Psoas muscle (tissue), 8 donors: ENCODE results near the gene SLC30A5. TPM values are rescaled to one million over a fixed set of nuclear protein-coding genes. Genes with fewer than 3 reads are reported as not detected.

Experiments used
- ATAC-seq, 4 donors: fragments of 200-7000 bp; cut with Tn5 transposase; one replicate each; pipeline ENCODE4 v1.9.1; 2020; ENCODE audit warnings: moderate library complexity in 3 of 4, mild to moderate bottlenecking in 2 of 4
- DNase-seq, 2 donors: peaks; one replicate each; pipeline ENCODE4 v3.0.0-alpha.2; 2020
- H3K27ac ChIP-seq: fragments of 200-600 bp; one replicate; pipeline ENCODE4 v1.8.0; 2022
- H3K27me3 ChIP-seq, 3 donors: fragments of 200-600 bp in 1 of 3; one replicate each; pipeline versions ENCODE4 v1.6.1 to v1.8.0; 2013 to 2022; ENCODE audit warnings: low read length in 2 of 3, mild to moderate bottlenecking in 2 of 3, moderate library complexity in 1 of 3; ENCODE audit not compliant: insufficient read depth in 3 of 3
- H3K36me3 ChIP-seq, 2 donors: fragments of 200-600 bp in 1 of 2; one replicate each; pipeline versions ENCODE4 v1.6.1 to v1.8.0; 2013 to 2022; ENCODE audit warnings: low read depth in 1 of 2, mild to moderate bottlenecking in 1 of 2, moderate library complexity in 1 of 2; ENCODE audit not compliant: insufficient read depth in 1 of 2
- H3K4me1 ChIP-seq: fragments of 200-600 bp; one replicate; pipeline ENCODE4 v1.8.0; 2022
- H3K4me3 ChIP-seq: fragments of 200-600 bp; one replicate; pipeline ENCODE4 v1.8.0; 2022; ENCODE audit warnings: mild to moderate bottlenecking
- H3K9me3 ChIP-seq: fragments of 200-600 bp; one replicate; pipeline ENCODE4 v1.8.0; 2022
- CTCF ChIP-seq: fragments of 200-600 bp; IDR thresholded peaks from one replicate; pipeline ENCODE4 v1.8.0; 2022; ENCODE audit warnings: antibody characterized with exemption
- WGBS, 3 donors: extraction: QIAGEN DNeasy Blood & Tissue Kit; methylation state at CpG; one replicate each; pipeline versions ENCODE4 v1.1.6 to v1.1.7; 2013; 5-methylcytosine and 5-hydroxymethylcytosine counted together
- intact Hi-C, 2 donors: fragments of 100-400 bp; cut with DNase I; formaldehyde crosslinking; loops; one replicate each; pipeline versions ENCODE4 v1.11.0 to v1.14.2; 2022
- polyA plus RNA-seq, 3 donors: library from polyadenylated mRNA; stranded (reverse); fragments of 200-250 nt; gene quantifications; one replicate each; pipeline ENCODE4 v1.2.3, GENCODE V29; 2013
- total RNA-seq, 4 donors: library from RNA; stranded (reverse); fragmentation: NEBNext Ultra II Directional in 2 of 4; extraction: Animal tissue kit (Norgen Biotek cat#: 25700) in 2 of 4; gene quantifications; one replicate each; pipeline versions ENCODE4 v1.2.1 to v1.2.4, GENCODE V29; 2021 to 2023
- donor health status: healthy with polysubstance abuse.
- donor health status: DM: no; HTN: no; CAD: no; lungs with moderate emphysema.
- donor health status: Bipolar disorder and iron deficiency.
- donor health status: healthy.
- donor health status: DM: yes; HTN: yes; CAD: no.
- donor health status: DM: no; HTN: no; CAD: no.
- donor health status: DM: no; HTN: no; CAD: no.
- donor health status: DM: yes; HTN: yes; CAD: no.

SLC30A5 gene
- total and polyA plus RNA-seq, 7 donors: 11.5 to 21.1 (median 17.7) TPM

GRCh38 chr5:69049796-69050195 is 44.0 kb upstream of the SLC30A5 start:
- ATAC-seq (peak in 1 of 4 donors; percentile 36), DNase-seq (no peak)
- TF ChIP-seq CTCF: no peak
- Histone ChIP-seq H3K4me1 (peaks cover 11% of the 10 kb centered on the region), H3K27me3 (no peaks in the 10 kb centered on the region), H3K9me3 (no peaks in the 10 kb centered on the region), H3K27ac (peak overlapping the region; percentile 62), H3K36me3 (no peaks in the 10 kb centered on the region), H3K4me3 (no peak overlapping the region)
- intact Hi-C loops: no loop called here
- WGBS, 3 donors: 14 to 28% (median 21%) methylated on average over 2 of the region's 2 CpGs

GRCh38 chr5:69050214-69050613 is 43.6 kb upstream of the SLC30A5 start:
- Histone ChIP-seq H3K36me3 (no peaks in the 10 kb centered on the region), H3K4me1 (peaks cover 11% of the 10 kb centered on the region), H3K9me3 (no peaks in the 10 kb centered on the region), H3K27ac (peak overlapping the region; percentile 62), H3K4me3 (no peak overlapping the region), H3K27me3 (no peaks in the 10 kb centered on the region)
- DNase-seq (no peak), ATAC-seq (peak in 1 of 4 donors; percentile 30)
- intact Hi-C loops: no loop called here
- no peak for TF ChIP-seq CTCF
- WGBS, 3 donors: 73 to 77% (median 76%) methylated on average over 3 of the region's 3 CpGs

- Histone ChIP-seq H3K4me3 (no peak overlapping the region), H3K27ac (no peak overlapping the region), H3K36me3 (no peaks in the 10 kb centered on the region), H3K27me3 (no peaks in the 10 kb centered on the region), H3K4me1 (peaks cover 11% of the 10 kb centered on the region), H3K9me3 (no peaks in the 10 kb centered on the region)
- no peak for ATAC-seq
- TF ChIP-seq CTCF: no peak
- 95% methylated on average over 6 of the region's 6 CpGs for WGBS, 3 donors
- DNase-seq: no peak
- intact Hi-C loops: no loop called here
These were observed 41.6 kb upstream of the SLC30A5 start for GRCh38 chr5:69052181-69052580.

GRCh38 chr5:69074664-69075521 is 18.9 kb upstream of the SLC30A5 start:
- Histone ChIP-seq H3K4me1 (no peaks in the 10 kb centered on the region), H3K9me3 (no peaks in the 10 kb centered on the region), H3K36me3 (no peaks in the 10 kb centered on the region), H3K4me3 (no peak overlapping the region), H3K27ac (no peak overlapping the region), H3K27me3 (no peaks in the 10 kb centered on the region)
- TF ChIP-seq CTCF: no peak
- DNase-seq (peak in 1 of 2 donors; percentile 58), ATAC-seq (peak; percentile 78 to 92 (median 88))
- 52 to 78% (median 65%) methylated on average over 32 of the region's 32 CpGs for WGBS, 3 donors
- intact Hi-C loops: no loop called here
